ENCODE measurements around the gene TNNI3K.

Gene TNNI3K

DNA sequence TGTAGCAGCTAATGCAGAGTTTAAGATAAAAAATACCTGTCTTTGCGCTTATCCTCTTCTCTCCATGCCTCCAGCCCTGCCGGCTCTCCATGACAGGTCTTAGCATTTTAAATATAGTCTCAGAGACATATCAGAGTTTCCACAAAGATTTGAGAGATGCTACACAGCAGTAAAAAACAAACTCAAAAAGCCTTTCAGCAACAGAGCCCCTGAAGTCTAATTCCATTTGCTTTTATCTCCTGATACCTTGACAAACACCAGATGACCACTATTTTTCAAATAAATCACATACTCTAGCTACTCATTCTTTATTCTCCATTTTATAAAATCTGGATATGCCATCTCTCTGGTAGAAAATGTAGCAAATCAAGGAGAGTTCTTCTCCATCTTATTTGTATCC lies 356.8 kb downstream of the TNNI3K start:
- no peak for TF ChIP-seq ZNF274 (IDR thresholded peaks at IDR 0.05; ENCODE audit: low read depth, low read length)
- no peak overlapping the region for H3K4me3 ChIP-seq (ENCODE audit: low read length)

DNA sequence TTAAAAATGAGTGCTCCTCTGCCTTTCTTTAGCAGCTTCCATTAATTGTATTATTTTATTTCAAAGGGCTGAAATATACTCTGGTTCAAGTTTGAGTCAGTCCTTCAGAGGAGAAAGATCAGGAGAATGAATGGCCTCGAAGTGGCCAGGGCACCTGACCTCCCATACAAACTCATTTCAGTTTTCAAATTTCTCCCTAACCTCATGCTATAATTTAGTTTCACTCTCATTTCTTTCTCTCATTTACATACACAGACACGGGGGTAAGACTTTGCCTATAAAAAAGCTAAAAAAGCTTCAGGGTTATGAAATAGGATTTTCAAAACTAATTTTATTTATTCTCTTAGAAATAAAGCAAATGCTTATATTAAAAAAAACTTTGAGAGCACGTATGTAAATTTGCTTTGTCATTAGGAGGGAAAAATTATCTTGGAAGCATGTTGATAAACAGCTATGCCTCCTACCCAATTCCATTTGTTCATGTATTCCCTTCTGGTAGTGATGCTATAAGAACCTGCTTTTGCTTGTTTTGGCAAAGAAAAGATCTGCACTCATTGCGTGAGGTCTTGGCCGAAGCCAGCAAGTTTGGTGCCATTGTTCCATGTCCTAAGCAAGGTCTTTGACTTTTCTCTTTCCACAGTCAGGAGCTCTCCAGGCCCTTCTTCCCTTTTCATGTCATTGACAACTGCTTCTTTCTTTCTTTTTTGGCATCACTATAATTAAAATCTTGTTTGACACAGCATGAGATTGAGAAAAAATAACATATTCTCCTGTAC lies 357.6 kb downstream of the TNNI3K start:
- H3K4me3 ChIP-seq (ENCODE audit: low read length): no peak overlapping the region
- TF ChIP-seq ZNF274 (IDR thresholded peaks at IDR 0.05; ENCODE audit: low read depth, low read length): no peak
